Kidney glomerular epithelial cell (primary cell): ENCODE data around the gene POLR2E.

Source experiments
- DNase-seq: peaks from one replicate; lab custom pipeline; 2025; lab: John Stamatoyannopoulos, UW

The POLR2E gene

GRCh38 chr19:1079566-1080111 is 15.5 kb downstream of the POLR2E start:
- no peak for DNase-seq

GRCh38 chr19:1076951-1077350 is 18.2 kb downstream of the POLR2E start:
- peak; percentile 40 for DNase-seq

- DNase-seq, result no peak
Measured at GRCh38 chr19:1076046-1076386, 19.2 kb downstream of the POLR2E start.

GRCh38 chr19:1074544-1075283 is 20.5 kb downstream of the POLR2E start:
- no peak for DNase-seq

- DNase-seq, result no peak
Measured at GRCh38 chr19:1073956-1074517, 21.1 kb downstream of the POLR2E start.

DNA sequence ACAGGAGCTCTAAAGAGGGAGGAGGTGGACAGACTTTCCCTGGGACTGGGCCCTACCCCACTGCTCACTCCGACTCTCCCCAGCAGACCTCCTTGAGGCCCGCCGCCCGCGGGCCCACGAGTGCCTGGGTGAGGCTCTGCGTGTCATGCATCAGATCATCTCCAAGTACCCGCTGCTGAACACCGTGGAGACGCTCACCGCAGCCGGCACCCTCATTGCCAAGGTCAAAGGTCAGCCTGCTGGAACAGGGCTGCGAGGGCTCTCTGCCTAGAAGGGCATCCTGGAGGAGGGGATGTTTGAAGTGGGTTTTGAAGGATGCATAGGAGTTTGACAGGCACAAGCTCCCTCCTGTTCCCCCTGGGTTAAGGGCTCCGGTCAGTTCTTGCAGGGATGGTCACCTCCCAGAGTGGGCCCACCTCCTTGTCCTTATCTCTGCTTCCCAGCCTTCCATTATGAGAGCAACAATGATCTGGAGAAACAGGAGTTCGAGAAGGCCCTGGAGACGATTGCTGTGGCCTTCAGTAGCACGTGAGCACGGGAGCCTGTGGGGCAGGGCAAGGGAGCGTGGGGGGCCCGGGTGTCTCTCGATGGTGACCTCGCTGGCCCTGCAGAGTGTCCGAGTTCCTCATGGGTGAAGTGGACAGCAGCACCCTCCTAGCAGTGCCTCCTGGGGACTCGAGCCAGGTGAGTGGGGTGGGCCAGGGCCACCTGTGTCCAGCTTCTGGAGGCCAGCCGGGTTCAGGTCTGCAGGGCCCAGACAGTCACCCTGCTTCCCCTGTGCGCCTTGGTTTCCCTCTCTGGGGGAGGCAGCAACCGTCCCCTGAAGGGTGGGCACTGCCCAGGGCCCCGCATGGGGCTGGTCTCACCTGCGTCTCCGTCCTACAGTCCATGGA is 21.9 kb downstream of the POLR2E start:
- no peak for DNase-seq

DNA sequence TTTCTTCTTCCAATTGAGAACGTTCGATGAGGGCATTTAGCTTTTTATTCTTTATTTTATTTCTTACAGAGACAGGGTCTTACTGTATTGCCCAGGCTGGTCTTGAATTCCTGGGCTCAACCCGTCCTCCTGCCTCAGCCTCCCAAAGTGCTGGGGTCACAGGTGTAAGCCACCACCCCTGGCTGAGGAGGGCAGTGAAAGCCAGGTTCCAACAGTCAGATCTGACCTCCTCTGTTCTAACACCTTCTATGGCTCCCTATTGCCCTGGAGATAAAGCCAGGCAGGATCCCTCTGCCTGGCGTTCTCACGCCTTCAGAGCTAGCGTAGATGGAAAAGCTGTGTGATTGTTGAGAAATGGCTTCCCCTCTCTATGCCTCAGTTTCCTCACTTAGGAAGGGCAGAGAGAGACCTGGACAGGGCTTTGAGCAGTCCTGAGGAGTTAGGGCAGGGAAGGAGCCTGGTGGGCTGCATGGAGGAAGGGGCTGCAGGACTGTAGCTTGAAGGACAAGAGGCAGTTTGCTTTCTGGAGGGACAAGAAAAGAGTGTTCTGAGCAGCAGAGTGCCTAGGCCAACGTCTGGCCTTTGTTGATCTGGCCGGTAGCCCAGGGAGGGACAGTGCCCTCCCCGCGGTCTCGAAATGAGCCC is 22.7 kb downstream of the POLR2E start:
- DNase-seq, result no peak

DNA sequence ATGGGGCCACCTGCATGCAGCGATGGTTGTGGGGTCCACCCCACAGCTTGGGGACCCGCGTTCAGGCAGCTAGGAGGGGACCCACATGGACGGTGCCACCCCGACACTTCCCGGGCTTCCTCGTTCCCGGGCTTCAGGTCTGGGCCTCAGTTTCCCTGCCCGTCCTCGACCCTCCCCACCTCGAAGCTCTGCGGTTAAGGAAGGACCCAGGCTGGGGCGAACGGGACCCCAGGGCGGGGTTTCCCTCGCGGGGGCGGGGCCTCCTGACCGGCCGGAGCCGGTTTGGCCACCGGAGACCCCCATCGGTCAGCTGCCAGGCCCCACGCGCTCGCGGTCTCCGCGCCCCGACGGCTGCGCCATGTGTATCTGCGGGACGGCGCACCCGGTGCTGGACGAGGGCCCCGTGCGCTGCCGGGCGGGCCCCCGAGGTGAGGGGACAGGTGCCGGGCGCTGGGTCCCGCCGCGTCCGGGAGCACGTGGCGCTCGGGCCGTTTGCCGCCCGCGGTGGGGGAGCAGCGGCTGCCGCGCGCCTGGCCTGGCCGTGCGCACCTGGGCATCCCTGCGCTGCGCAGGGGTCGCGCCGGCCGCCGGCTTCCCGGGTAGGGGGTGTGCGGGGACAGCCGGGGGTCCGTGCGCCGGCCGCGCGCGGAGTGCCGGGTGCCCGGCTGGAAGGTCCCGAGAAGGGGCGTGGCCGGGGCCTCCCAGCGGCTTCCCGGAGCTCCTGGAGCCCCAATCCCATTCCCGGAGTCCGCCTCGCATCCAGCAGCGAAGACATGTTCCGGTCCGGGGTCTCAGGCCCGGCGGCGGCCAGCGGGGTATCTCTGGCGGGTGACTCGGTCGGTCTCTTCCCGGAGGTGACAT is 24.0 kb downstream of the POLR2E start:
- no peak for DNase-seq

- DNase-seq, result no peak
Measured at GRCh38 chr19:1070576-1070930, 24.6 kb downstream of the POLR2E start.

DNA sequence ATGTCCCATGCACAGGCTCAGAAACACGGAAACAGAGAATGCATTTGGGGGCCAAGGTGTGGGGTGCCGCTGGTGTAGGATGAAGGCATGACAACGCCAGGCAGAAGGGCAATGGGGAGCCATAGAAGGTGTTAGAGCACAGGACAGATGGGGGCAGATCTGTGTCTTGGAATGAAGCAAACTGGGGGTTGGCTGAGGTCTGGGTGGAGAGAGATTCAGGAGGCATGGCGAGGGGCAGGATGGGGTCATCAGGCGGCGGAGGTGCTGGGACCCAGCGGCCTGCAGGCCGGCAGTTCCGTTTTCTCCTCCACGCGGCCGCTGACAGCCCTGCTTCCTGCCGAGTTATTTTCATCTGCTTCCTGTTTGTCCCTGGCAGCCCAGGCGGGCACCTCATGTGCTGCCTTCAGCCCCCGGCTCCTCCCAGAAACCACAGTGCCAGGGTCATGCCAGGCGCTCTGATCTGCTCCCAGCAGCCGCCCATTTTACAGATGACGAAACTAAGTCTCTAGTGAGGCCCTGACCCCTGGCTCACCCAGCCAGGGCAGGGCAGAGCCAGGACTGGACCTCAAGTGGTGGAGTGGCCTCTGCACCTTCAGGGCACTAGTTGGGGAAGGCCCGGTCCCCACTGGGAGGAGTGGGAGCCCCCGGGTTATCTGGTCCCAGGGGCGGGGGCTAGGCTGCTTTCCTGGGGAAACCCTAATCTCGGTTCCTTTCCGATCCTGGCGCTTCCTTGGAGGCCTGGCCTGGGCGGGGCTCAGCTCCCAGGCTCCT is 26.0 kb downstream of the POLR2E start:
- no peak for DNase-seq

DNA sequence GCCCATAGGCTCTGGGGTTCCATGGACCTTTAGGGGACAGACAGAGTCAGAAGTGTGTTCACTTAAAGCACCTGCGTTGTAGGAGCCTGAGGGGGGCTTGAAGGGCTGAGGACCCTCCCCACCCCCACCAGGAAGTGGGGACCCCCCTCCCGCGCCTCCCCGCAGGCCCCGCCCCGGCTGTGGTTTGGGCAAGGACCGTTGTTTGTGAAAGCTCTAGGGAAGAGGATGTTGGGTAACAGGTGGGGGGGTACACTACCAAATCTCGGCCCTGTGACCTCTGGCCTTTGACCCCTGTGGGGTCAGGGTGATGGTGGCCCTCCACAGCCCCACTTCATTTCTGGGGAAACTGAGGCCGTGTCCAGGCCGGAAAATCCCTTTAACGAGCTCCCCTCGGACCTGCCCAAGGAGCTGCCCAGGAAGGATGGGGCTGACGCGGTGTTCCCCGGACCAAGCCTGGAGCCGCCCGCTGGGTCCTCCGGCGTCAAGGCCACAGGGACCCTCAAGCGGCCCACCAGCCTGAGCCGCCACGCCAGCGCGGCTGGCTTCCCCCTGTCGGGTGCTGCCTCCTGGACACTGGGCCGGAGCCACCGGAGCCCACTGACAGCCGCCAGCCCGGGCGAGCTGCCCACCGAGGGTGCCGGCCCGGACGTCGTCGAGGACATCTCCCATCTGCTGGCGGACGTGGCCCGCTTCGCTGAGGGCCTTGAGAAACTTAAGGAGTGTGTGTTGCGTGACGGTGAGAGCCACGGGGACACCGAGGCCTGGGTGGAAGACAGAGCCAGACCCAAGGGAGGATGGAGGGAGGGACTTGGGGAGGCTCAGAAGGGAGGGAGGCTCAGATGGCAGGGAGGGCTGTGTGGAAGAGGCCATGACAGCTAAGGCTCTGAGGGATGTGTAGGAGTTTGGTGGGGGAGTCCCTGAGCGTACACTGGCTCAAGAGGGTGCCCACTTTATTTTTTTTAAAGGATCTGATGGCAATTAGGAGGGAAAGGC is 26.9 kb downstream of the POLR2E start:
- no peak for DNase-seq

DNA sequence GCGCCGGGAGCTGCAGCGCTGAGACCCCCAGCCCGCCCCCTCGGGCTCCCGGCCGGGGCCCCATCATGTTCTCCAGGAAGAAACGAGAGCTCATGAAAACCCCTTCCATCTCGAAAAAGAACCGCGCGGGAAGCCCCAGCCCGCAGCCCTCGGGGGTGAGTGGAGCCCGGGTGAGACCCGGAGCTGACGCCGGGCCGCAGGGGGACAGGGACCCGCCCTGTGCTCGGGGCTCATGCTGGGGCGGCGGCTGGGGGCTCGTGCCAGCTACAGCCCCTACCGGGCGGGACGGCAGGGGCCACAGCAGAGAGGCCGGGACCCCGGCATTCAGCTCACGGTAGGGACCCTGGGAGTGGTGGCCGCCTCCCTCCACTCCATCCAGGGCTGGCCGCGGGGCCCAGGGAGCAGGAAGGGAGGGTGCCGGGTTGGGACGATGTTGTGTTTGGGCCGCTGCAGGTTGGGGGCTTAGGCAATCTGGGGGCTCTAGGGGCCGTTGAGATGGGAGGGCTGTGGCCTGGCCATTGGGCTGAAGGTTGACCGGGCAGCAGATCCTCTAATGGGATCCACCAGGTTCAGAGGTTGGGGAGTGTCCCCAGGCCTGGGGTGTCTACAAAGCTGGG is 27.7 kb downstream of the POLR2E start:
- no peak for DNase-seq

DNA sequence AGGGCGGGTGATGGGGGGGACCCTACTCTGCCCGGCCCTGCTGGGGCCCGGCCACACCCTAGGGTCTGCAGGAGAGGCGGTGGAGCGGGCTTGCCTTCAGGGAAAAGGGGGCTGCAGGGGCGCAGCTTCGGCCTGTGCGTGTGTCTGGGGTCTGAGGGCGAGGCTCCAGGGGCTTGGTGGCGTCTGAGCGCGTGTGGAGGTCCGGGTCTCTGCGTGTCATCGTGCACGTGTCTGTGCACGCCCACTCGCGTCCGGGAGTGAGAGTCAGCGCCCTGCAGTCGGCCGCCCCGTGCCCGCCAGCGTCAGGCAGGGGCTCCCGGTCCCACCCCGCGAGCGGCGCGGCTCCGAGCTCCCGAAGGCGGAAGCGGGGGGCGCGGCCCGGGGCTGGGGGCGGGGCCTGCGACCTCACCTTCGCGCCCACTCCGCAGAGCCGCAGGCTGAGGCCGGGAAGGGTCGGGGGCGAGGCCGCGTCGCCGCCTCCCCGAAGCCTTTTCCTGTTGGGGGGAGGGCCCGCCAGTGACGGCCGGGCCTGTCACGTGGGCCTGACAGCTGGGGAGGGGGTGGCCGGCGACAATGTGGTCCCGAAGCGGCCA is 28.3 kb downstream of the POLR2E start, which contains the start of gene ARHGAP45:
TSS of gene ARHGAP45 (plus strand) at position 420 of the 593 bp plus-strand sequence. CDS start 239 bp downstream, outside the sequence.
- no peak for DNase-seq

- DNase-seq, result no peak
Measured at GRCh38 chr19:1066251-1066747, 28.9 kb downstream of the POLR2E start.

DNA sequence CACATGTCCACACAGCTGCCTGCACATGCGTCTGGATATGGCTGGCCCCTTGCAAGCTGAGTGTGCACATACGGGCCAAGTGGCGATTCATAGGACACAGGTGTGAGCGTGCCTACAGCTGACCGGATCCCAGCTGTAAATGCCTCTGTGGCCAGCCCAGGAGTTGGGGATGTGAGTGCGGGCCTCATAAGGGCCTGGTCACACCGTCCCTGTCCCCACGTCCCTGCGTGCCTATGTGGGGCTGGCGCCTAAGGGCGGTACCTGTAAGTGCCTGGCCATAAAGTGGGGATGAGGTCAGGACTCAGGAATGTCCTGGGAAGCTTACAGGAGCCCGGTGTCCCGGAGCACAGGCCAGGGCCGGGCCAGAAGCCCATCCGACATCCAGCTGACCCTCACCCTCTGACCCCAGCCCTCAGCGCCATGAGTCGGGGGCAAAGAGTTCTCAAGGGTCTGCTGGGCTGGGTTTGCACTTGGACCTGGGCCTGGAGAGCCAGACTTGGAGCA is 29.5 kb downstream of the POLR2E start:
- no peak for DNase-seq

GRCh38 chr19:1064661-1065605 is 30.2 kb downstream of the POLR2E start:
- peak; percentile 49 for DNase-seq
